HG03175 (cell line): Measurements from ENCODE around the gene KIF18A.

Experiments used
- ATAC-seq: cut with Tn5 transposase; IDR thresholded peaks from one replicate; pipeline ENCODE4 v1.9.1; 2021; ENCODE audit warnings: mild to moderate bottlenecking, moderate library complexity; ENCODE audit not compliant: unreplicated experiment

Gene KIF18A

DNA sequence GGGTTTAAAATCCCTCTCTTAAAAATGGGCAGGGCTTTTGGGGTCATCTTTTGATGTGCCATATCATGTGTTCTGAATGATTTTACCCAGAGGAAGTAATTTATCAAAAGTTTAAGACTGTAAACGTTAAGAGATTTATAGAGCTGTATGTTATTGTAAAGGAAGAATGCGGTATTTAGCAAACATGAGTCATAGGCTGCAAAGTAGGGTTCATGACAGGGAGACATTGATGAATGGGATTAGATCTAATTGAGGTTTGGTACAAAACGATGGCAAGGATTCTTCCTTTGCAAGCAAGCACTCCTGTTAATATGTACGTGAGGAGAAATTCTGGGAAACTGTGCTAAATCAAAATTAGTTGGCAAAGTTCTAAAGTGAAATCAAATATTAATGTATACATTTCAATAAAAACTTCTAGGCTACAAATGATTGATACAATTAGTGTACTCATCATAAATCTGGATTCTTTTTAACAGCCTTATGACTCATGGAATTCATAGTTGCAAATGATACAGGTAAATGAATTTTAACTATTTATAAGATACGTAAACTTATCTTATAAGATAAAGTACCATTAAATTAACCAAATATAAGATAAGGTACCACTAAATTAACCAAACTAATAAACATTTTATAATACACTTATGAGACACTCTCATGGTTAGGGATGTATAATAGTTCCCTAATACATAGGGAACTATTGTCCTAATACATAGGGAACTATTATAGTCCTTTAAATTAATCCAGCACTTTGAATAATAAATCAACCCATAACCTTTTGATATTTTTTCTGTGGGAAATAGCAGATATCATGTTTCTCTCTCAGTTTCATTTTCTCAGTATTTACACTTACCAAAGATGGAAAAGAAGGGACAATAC lies 58.4 kb downstream of the KIF18A start:
- ATAC-seq, result no peak

GRCh38 chr11:28048812-28049211 lies 59.1 kb downstream of the KIF18A start:
- no peak for ATAC-seq

- ATAC-seq, result no peak
Observed at GRCh38 chr11:28043930-28044709, 63.8 kb downstream of the KIF18A start.

- no peak for ATAC-seq
Observed at GRCh38 chr11:28040384-28040783, 67.6 kb downstream of the KIF18A start.

- no peak for ATAC-seq
Observed at GRCh38 chr11:28038775-28039174, 69.2 kb downstream of the KIF18A start.

GRCh38 chr11:28026634-28027290 lies 81.2 kb downstream of the KIF18A start:
- ATAC-seq, result peak; percentile 77

- no peak for ATAC-seq
Observed at GRCh38 chr11:28017816-28018215, 90.1 kb downstream of the KIF18A start.

- ATAC-seq, result no peak
Observed at GRCh38 chr11:28011813-28012212, 96.1 kb downstream of the KIF18A start.

DNA sequence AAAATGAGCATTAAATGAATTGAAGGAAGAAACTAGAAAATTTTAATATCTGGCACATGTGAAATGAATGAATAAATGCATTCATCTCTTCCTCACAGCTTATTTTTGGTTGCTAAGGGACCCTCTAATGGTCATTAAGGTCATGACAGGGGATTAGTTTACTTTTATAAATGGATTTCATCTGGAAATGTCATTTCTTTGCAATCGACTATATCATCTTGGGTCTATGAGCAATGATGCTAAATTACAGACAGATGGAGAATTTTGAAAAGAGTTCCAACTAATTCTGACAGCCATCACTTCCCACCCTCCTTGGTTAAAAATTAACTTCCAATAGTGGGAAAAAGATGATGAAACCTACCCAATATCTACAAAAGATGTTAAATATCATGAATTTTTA lies 98.0 kb downstream of the KIF18A start:
- no peak for ATAC-seq

- no peak for ATAC-seq
Observed at GRCh38 chr11:28009388-28009787, 98.6 kb downstream of the KIF18A start.

GRCh38 chr11:28003615-28004014 lies 104.3 kb downstream of the KIF18A start:
- no peak for ATAC-seq

DNA sequence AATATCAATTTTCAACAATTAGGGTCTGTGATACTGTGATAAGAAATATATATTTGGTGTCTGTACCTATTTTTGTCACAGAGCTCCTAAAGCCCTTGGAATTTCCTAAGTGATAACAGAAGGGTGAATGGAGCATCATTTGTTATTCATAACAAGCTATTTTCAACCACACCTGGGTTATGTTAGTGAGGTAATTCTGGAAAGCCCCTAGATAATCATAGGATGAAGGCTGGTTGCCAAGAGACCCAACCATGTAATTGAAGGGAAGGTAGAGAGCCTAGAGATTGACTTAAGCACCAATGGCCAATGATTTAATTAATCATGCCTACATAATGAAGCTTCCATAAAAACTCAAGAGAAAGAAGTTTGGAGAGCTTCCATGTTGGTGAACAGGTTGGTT lies 109.4 kb downstream of the KIF18A start:
- ATAC-seq, result no peak

DNA sequence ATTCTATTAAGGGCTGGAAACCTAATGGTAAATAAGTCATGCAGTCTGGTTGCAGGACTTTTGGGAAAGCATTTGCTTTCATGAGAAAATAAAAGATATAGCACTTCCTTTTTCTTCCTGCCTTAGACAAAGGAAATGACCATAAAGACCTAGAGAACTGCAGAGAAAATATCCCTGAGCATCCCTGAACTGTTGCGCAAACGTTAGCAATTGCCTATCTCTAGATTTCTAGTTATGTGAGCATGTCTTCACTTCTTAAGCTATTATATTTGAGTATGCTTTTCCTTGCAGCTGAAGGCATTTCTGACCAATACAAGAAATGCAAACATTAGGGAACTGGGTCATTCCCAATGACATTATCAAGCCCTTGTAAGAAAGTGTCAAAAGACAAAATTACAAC lies 110.6 kb downstream of the KIF18A start:
- no peak for ATAC-seq

GRCh38 chr11:27996066-27996465 lies 111.9 kb downstream of the KIF18A start:
- no peak for ATAC-seq

GRCh38 chr11:27995083-27995482 lies 112.9 kb downstream of the KIF18A start:
- no peak for ATAC-seq

DNA sequence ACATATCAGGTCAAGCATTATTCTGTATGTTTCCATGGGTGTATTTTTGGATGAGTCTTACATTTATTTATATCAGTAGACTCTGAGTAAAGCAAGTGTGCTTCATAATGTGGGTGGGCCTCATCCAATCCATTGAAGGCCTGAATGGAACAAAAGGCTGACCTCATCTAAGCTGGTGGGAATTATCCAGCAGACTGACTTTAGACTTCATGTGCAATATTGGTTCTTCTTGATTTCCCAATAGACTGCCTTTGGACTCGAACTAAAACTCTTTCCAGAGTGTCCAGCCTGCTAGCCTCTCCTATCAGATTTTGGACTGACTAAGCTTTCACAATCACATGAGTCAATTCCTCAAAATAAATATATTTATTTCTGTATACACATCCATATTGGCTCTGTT lies 116.2 kb downstream of the KIF18A start:
- ATAC-seq, result no peak

- ATAC-seq, result no peak
Observed at GRCh38 chr11:27977527-27977926, 130.4 kb downstream of the KIF18A start.

GRCh38 chr11:27977031-27977430 lies 130.9 kb downstream of the KIF18A start:
- ATAC-seq, result no peak

DNA sequence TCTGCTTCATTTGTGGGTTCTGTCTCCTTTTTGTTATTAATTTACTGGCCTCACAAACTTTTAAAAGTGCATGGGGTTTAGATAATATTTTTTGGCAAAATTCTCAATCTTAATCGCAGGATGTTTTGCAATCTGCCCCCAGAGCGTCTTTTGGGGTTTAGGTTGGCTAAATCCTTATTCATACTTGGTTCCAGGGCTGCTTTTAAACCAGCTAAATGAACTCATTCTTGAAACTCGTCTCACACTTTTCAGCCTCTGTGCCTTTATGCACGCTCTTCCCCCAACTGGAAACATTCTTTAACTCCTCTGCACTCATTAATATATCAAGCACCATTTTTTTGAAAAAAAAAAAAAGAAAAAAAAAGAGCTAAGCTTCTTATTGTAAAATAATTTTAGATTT lies 131.7 kb downstream of the KIF18A start:
- ATAC-seq, result no peak

- ATAC-seq, result no peak
Observed at GRCh38 chr11:27973851-27974536, 134.0 kb downstream of the KIF18A start.
